ENCODE data around the gene LENG9. TPM values are rescaled to one million over a fixed set of nuclear protein-coding genes. Genes with fewer than 3 reads are reported as not detected.
A peak's percentile ranks its signal among the peaks of the same experiment; 100 is the strongest.

Gene LENG9
- total RNA-seq, 4 donors from 2014 or later = 5.9 to 10.3 (median 9.4) TPM

- no peak for DNase-seq (ENCODE audit: low spot score in 2 of 2)
- H3K4me3 ChIP-seq = peak within 1 kb of the TSS; percentile 21 to 62 (median 53)
- H3K9me3 ChIP-seq = no peaks in the 10 kb centered on the region
- 0 to 2% methylated on average over 18 to 48 of the region's 68 CpGs for WGBS, 2 donors
- peaks cover 0 to 42% (median 8%) of the 10 kb centered on the region in 4 donors for H3K4me1 ChIP-seq
- no peaks in the 10 kb centered on the region for H3K36me3 ChIP-seq
- peaks cover 0 to 52% of the 10 kb centered on the region in 2 donors for H3K27me3 ChIP-seq
- H3K27ac ChIP-seq = peak within 1 kb of the TSS; percentile 56 to 90 (median 69)
- TF ChIP-seq CTCF (IDR thresholded peaks at IDR 0.05) (peak in 4 of 5 experiments; percentile 40 to 78 (median 61)), POLR2A (IDR thresholded peaks at IDR 0.05) (peak in 1 of 2 donors; percentile 7), EP300 (IDR thresholded peaks at IDR 0.05) (no peak)
These were observed 48.2 kb downstream of the LENG9 start, which contains the start of gene TTYH1 for GRCh38 chr19:54415208-54415900. Gene TTYH1 (plus strand): TSS chr19:54415464. CDS start chr19:54415553, 89 bp downstream.

- no peak overlapping the region for H3K27ac ChIP-seq
- H3K27me3 ChIP-seq = peaks cover 0 to 53% of the 10 kb centered on the region in 2 donors
- WGBS, 2 donors = 92 to 93% methylated on average over 4 of the region's 4 CpGs
These were observed 49.4 kb downstream of the LENG9 start for GRCh38 chr19:54414156-54414555.

GRCh38 chr19:54412877-54413276 lies 50.7 kb downstream of the LENG9 start:
- H3K27me3 ChIP-seq = peaks cover 0 to 44% of the 10 kb centered on the region in 2 donors
- H3K4me1 ChIP-seq = peaks cover 0 to 18% (median 4%) of the 10 kb centered on the region in 4 donors
- DNase-seq (ENCODE audit: low spot score in 2 of 2) = no peak
- no peak for TF ChIP-seq EP300 (IDR thresholded peaks at IDR 0.05)
- no peaks in the 10 kb centered on the region for H3K9me3 ChIP-seq
- H3K27ac ChIP-seq = no peak overlapping the region
- 74 to 78% methylated on average over 4 of the region's 4 CpGs for WGBS, 2 donors
- H3K4me3 ChIP-seq = no peak overlapping the region
- H3K36me3 ChIP-seq = no peaks in the 10 kb centered on the region

More at GRCh38 chr19:54414156-54414555, 49.4 kb downstream of the LENG9 start:
- Histone ChIP-seq H3K4me3 (no peak overlapping the region), H3K36me3 (no peaks in the 10 kb centered on the region), H3K4me1 (peaks cover 0 to 30% (median 8%) of the 10 kb centered on the region in 4 donors), H3K9me3 (no peaks in the 10 kb centered on the region)
- TF ChIP-seq CTCF (IDR thresholded peaks at IDR 0.05) (no peak), EP300 (IDR thresholded peaks at IDR 0.05) (no peak), POLR2A (IDR thresholded peaks at IDR 0.05) (no peak)
- no peak for DNase-seq (ENCODE audit: low spot score in 2 of 2)

Small RNA genes lying within 50 kb of the gene (small RNA-seq; reads per million reads assigned to genes)
- gene AC245884.3 = not detected

Other genes starting within 250 kb of the LENG9 start
- gene LILRB3, start 240.8 kb downstream of the LENG9 start, total RNA-seq = 10 to 100 TPM in 2 of 4 donors, 1 to 10 TPM in 2; 4.4 to 98.1 (median 16.5) TPM
- gene LILRA6, start 221.0 kb downstream of the LENG9 start, total RNA-seq = 10 to 100 TPM in 1 of 4 donors, 1 to 10 TPM in 1, under 1 TPM in 2; 0.22 to 10.2 (median 0.90) TPM
- gene LILRB5, start 206.5 kb downstream of the LENG9 start, total RNA-seq = 10 to 100 TPM in 3 of 4 donors, 1 to 10 TPM in 1; 8.3 to 49.5 (median 17.0) TPM
- 1 to 10 TPM; 1.6 to 8.4 (median 4.4) TPM for gene LILRB2, start 182.7 kb downstream of the LENG9 start, total RNA-seq
- gene LILRA5, start 150.6 kb downstream of the LENG9 start, total RNA-seq = 1 to 10 TPM in 2 of 4 donors, under 1 TPM in 1, not detected in 1; 0.42 to 3.9 (median 1.4) TPM
- gene LILRA4, start 124.6 kb downstream of the LENG9 start, total RNA-seq = not detected
- gene LAIR1, start 98.8 kb downstream of the LENG9 start, total RNA-seq = 10 to 100 TPM; 15.5 to 59.1 (median 31.1) TPM
- gene TTYH1, start 48.3 kb downstream of the LENG9 start, total RNA-seq = 10 to 100 TPM; 21.0 to 50.0 (median 34.9) TPM
- 100 to 1,000 TPM; 189 to 389 (median 285) TPM for gene LENG8, start 14.6 kb downstream of the LENG9 start, total RNA-seq
- gene CDC42EP5, start 9.5 kb upstream of the LENG9 start, total RNA-seq = 10 to 100 TPM; 38.9 to 62.2 (median 50.2) TPM
- not detected for gene LAIR2, start 39.1 kb upstream of the LENG9 start, total RNA-seq
- 1 to 10 TPM; 1.7 to 5.4 (median 4.3) TPM for gene LILRA2, start 110.0 kb upstream of the LENG9 start, total RNA-seq
- 1 to 10 TPM in 3 of 4 donors, under 1 TPM in 1; 0.39 to 3.5 (median 1.2) TPM for gene LILRA1, start 129.9 kb upstream of the LENG9 start, total RNA-seq
- 10 to 100 TPM in 1 of 4 donors, 1 to 10 TPM in 2, under 1 TPM in 1; 0.59 to 15.3 (median 3.4) TPM for gene LILRB1, start 166.7 kb upstream of the LENG9 start, total RNA-seq
- 1 to 10 TPM; 1.1 to 5.1 (median 2.4) TPM for gene LILRB4, start 199.2 kb upstream of the LENG9 start, total RNA-seq

All from tibial nerve (tissue), 4 donors.